GM12865 (cell line): ENCODE measurements around the gene SLC46A2.

ENCODE experiments used
- DNase-seq: peaks from one replicate; pipeline ENCODE4 v3.0.0; 2010; ENCODE audit warnings: low read depth
- H3K4me3 ChIP-seq: 2 replicates; pipeline ENCODE4 v1.5.1; 2011; ENCODE audit warnings: mild to moderate bottlenecking, low read depth, low read length, control low read depth
- CTCF ChIP-seq: IDR thresholded peaks from 2 replicates; pipeline ENCODE4 v1.5.1; 2011; ENCODE audit warnings: low read length, control low read depth, low read depth, inconsistent platforms; ENCODE audit not compliant: insufficient read depth; ENCODE audit errors: missing control alignments

Gene SLC46A2

GRCh38 chr9:112917047-112917986, 26.6 kb upstream of the SLC46A2 start:
- H3K4me3 ChIP-seq: no peak overlapping the region
- TF ChIP-seq CTCF: no peak
- DNase-seq: no peak

- TF ChIP-seq CTCF: no peak
- DNase-seq: no peak
- no peak overlapping the region for H3K4me3 ChIP-seq
Observed at GRCh38 chr9:112914524-112914923, 23.8 kb upstream of the SLC46A2 start.

GRCh38 chr9:112913326-112913725, 22.6 kb upstream of the SLC46A2 start:
- no peak overlapping the region for H3K4me3 ChIP-seq
- no peak for DNase-seq
- TF ChIP-seq CTCF: no peak

- H3K4me3 ChIP-seq: no peak overlapping the region
- TF ChIP-seq CTCF: no peak
- no peak for DNase-seq
Observed at GRCh38 chr9:112912636-112913035, 22.0 kb upstream of the SLC46A2 start.

GRCh38 chr9:112911736-112912135, 21.1 kb upstream of the SLC46A2 start:
- H3K4me3 ChIP-seq: no peak overlapping the region
- DNase-seq: no peak
- TF ChIP-seq CTCF: no peak

- no peak for TF ChIP-seq CTCF
- DNase-seq: no peak
- H3K4me3 ChIP-seq: no peak overlapping the region
Observed at GRCh38 chr9:112905084-112905483, 14.4 kb upstream of the SLC46A2 start.
